ENCODE data around the gene PNMA8C.

PNMA8C gene

DNA sequence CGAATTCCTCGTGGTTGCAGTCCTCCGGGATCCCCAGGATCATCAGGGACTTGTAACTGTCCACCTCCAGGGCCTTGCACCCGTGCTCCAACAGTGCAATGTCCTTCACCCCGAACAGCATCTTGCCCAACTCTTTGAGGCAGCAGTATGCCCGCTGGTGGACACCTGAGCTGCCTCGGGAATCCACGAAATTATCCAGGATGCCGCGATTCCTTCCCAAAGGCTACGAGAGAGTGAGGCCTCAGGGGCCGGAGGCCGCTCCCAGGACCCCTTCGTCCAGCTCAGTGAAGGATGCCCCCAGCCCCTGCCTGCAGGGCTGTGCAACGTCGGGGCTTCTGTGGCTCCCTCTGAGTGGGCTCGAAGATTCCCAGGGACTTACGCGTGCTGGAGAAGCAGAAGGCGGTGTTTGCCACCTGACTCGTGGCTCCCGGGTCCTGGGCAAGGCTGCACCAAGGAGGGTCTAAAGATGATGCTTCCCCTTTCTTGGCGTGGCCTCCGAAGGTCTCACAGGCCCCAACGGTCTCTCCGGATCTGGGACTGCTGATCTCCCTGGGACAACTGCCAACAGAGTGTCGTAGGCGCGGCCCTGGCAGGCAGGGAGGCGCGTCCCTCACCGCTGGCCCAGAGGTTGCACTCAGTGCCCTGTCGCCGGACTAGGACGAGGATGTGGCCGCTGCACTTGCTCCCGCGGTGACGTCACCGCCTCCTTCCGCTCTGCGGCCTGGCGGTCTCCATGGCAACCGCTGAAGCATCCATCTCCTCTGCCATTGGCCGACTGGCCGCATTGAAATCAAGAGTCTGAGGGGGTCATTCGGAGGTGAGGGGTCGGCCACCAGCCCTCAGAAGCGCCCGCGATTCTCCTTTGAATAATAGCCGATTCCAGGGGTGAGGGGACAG is at the start of gene PNMA8C:
Gene PNMA8C, minus strand, starts transcription at position 698 of the 897 bp plus-strand sequence. Its CDS starts 577 bp downstream, at position 121.
- Histone ChIP-seq H3K4me3 (no peak within 1 kb of the TSS), H3K27ac (no peak within 1 kb of the TSS)

DNA sequence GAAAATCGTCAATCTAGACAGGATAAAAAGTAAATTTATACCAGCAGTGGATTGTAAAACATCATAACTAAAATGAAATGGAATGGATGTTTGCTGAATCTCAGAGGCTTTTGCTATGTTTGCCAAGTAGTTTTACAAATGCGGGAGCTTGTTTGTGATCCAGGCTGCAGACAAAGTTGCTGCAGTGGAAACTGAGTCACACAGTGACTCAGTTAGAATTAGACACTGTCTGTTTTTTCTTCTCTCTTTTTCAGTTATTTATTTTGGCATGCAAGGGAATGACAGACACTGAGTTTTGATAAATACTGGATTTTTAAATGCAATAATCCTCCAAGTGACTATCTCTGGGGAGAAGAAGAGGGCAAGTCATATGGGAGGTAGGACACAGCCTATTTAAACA is 47.2 kb upstream of the PNMA8C start:
- Histone ChIP-seq H3K27ac (no peak overlapping the region), H3K4me3 (no peak overlapping the region)

DNA sequence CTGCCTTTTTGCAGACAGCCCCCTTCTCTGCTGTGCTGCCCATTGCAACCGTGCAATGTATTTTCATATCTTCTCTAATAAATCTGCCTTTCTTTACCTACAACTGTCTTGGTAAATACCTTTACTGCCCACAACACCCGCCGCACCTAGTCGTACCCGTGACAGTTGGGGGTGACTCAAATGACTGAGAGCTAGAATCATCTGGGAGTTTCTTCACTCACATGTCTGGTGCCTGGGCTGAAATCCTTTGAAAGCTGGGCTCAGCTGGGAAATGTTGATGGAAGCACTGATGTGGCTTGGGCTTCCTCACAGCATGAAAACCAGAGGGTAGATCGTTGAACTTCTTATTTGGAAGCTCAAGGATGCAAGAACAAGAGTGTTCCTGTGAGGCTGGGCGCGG is 45.5 kb upstream of the PNMA8C start:
- no peak overlapping the region for H3K4me3 ChIP-seq
- H3K27ac ChIP-seq: no peak overlapping the region

DNA sequence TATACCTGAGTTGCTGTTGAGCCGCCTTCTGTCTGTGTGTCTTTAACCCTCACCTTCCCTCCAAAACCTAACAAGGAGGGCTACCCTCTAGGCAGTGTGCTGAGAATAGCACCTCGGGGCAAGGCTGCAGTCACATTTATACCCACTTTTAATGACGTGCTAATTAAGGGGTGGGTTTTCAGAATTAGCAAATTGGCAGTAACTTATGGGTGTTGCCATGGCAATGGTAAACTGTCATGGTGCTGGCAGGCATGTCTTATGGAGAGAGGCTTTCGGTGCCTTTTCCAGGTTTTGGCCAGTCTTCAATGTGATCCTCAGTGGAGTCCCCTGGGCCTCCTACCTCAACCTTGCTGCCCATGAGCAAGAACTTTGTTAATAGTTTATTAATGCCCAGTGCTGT is 43.9 kb upstream of the PNMA8C start:
- Histone ChIP-seq H3K27ac (no peak overlapping the region), H3K4me3 (no peak overlapping the region)

DNA sequence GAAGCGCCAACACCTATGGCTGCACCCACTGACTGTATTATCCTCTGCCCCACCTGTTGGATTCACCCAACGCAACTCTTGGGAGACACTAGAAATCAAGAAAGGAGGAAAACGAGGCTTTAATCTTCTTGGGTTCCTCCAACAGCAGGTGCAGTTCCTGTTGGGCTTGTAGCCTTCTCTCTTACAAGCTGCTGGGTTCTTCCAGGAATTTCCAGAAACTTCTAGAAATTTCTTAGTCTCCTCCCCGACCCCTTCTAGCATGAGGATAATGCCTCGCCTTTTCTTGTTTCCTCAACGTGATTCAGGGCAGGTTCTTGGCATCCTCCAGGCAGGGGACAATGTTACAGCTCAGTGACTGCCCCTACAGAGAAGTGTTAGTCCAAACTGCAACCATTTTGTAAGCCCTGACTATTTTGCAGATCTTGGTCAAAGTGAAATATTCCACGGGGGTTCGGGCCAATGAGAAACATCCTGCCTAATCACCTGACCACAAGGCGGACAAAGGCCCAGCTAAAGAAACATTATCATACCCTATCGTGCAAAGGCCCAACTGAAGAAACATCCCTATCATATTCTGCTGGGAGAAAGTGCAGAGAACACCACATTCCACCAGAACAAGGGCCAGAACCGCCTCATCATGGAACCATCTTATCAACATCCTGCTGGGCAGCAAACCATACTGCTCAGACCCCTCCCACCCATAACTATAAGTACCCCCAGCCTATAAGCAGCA is 43.2 kb upstream of the PNMA8C start:
- Histone ChIP-seq H3K27ac (peak overlapping the region in 8 of 21 experiments; percentile 0 to 80 (median 64)), H3K4me3 (peak overlapping the region in 4 of 7 experiments; percentile 13 to 41 (median 26))

DNA sequence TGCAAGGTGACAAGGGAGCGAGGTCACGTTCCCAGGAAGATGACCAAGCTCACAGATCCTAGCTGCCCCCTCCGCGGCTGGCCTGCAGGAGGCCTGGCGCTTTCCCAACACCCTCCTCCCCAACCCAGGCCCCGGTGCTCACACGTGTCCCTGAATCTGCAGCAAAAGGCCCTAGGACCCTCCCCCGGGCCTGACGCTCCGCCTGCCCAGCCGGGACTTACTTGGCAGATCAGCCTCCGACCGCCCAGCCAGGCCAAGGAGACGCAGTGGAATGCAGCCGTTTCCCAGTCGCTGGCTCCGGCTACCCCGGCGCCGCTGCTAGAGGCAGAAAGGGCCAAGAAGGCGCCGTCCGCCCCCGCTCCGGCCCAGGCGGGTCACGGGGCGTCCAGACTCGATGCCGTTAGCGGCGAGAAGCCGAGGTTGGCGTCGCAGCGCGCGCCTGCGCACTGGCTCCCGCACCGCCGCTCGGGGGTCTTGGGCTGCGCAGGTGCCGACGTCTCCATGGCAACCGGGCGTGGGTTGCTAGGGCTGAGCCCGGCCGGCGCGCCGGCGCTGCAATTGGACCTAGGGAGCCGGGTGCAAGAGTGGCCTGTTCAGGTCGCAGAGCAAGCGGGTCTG is 42.5 kb upstream of the PNMA8C start, which contains the start of gene PNMA8A:
Gene PNMA8A, minus strand, starts transcription at position 448 of the 618 bp plus-strand sequence. CDS start 528 bp downstream, outside the sequence.
- peak within 1 kb of the TSS in 12 of 21 experiments; percentile 0 to 80 (median 33) for H3K27ac ChIP-seq
- peak within 1 kb of the TSS in 5 of 7 experiments; percentile 13 to 41 (median 26) for H3K4me3 ChIP-seq

DNA sequence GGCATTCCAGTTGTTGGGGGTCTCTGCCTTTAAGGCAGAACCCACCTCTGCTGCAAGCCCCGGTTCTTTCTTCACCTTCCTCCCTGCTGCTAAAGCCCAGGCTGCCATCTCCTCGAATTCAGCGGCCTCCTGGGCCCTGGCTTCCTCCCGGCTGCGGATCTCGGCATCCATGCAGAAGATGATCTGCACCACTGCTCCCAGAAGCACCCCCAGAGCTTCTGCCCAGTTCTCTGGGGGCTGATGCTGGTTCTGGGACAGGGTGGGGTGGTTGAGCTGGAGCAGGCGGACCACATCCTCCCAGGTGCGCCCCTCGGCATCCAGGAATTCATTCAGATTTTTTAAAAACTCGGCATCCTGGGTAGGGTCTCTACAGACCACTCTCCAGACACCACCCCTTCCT is 41.6 kb upstream of the PNMA8C start:
- peak overlapping the region in 1 of 21 experiments; percentile 0 for H3K27ac ChIP-seq

DNA sequence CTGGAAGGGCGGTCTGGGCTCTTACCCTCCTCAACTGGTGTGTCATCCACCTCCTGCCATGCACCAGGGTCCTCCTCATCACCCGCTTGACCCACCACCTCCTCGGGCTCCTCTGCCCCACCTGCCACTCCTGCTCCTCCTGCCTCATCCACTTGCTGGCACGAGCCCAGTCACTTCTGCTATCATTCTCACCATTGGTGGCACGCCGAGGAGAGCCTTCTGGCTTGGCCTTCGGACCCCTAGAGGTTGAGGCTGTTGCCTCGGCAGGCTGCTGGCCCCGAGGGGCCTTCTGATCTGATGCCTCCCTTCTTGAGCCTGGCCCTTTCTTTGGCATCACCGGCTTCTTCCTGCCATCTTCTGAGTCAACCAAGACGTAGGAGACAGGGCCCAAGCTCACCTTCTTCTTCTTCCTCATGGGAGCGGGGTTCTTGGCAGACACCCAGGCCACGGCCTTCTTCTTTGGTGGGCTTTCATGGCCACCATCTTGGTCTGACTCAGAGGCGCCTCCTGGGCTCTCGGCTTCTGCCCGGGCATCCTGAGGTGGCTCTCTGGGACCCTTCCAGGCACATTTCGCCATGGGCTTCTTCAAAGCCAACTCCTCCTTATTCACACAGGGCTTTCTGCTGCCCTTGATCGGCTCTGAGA is 40.9 kb upstream of the PNMA8C start:
- no peak overlapping the region for H3K27ac ChIP-seq
- no peak overlapping the region for H3K4me3 ChIP-seq

More for the DNA sequence above, 41.6 kb upstream of the PNMA8C start:
- no peak overlapping the region for H3K4me3 ChIP-seq

DNA sequence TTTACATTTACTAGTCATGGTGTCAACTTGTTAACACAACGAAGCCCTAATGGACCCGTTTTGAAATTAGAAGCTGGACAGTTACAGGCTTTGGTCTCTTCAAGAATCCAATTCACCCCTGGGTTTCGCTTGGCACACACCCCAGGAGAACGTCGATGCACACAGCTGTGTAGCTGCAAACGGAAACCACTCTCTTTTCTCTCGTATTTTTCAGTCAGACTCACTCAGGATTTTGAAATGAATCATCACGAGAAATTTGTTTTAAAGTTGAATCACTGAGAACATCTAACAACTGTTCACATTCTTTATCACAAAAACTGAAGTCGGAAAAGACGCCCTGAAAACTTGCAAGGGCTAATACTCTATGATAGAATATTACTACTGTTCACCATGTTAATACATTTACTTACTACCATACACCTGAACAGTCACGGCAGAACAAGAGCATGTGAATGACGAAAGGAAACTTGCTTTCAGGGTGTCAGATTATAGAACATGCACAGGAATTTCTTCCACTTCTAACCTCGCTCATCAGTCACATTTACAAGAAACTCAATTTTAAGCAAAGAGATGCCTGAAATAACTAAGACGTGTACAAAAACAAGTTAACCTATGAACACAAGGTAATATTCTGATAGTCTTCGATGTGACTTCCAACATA is 37.9 kb upstream of the PNMA8C start:
- Histone ChIP-seq H3K27ac (peak overlapping the region in 4 of 21 experiments; percentile 5 to 62 (median 22)), H3K4me3 (no peak overlapping the region)

DNA sequence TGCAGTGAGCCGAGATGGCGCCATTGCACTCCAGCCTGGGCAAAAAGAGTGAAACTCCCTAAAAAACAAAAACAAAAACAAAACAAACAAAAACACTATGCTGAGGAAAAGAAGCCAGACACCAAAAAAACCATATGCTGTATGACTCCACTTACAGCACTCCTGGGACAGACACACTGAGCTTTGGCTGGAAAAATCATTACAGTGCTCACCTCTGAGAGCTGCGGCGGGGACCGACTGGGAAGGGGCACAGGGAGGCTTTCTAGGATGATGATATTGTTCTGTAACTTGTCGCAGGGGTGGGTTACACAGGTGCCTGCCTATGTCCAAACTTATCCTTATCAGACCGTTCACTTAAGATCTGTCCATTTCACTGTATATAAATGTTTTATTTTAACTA is 34.8 kb upstream of the PNMA8C start:
- no peak overlapping the region for H3K27ac ChIP-seq
- no peak overlapping the region for H3K4me3 ChIP-seq

DNA sequence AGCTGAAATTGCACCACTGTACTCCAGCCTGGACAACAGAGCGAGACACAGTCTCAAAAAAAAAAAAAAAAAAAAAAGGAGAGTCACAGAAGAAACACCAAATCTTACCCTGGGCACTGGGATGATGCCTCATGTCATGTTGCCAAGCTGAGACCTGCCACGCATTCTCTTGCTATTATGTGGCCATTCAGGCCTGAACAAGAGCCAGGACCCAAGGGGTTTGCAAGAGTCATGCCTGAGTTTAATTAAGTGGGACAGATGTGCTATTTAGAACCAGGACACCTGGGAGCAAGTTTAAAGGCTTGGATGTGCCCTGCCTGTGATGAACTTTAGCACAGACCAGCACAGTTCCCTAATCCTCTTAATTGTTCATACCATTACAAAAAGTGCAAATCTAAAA is 32.8 kb upstream of the PNMA8C start:
- Histone ChIP-seq H3K27ac (no peak overlapping the region), H3K4me3 (no peak overlapping the region)

DNA sequence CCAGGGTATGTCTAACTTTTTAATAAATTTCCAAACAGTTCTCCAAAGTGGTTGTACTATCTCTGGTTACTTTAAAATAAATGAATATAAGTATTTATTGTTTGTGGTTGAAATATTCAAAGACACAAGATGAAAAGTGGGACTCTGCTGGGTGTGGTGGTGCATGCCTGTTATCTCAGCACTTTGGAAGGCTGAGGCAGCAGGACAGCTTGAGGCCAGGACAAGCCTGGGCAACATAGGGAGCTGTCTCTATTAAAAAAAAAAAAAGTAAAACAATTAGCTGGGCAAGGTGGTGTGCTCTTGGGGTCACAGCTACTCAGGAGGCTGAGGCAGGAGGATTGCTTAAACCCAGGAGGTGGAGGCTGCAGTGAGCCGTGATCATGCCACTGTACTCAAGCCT is 32.2 kb upstream of the PNMA8C start:
- Histone ChIP-seq H3K4me3 (no peak overlapping the region), H3K27ac (peak overlapping the region in 1 of 21 experiments; percentile 3)

DNA sequence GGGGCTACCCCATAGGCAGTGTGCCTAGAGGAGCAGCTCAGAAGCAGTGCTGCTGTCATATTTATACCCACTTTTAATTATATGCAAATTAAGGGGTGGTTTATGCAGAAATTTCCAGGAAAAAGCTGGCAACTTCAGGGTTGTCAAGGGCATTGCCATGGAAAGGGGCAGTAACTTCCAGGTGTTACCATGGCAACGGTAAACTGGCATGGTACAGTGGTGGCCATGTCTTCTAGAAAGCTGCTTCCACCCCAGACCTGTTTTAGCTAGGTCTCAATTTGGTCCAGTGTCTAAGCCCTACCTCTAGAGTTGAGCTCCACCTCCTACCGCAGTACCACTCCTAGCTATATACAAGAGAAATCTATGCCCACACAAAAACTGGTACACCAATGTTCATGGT is 31.3 kb upstream of the PNMA8C start:
- Histone ChIP-seq H3K27ac (no peak overlapping the region), H3K4me3 (no peak overlapping the region)

DNA sequence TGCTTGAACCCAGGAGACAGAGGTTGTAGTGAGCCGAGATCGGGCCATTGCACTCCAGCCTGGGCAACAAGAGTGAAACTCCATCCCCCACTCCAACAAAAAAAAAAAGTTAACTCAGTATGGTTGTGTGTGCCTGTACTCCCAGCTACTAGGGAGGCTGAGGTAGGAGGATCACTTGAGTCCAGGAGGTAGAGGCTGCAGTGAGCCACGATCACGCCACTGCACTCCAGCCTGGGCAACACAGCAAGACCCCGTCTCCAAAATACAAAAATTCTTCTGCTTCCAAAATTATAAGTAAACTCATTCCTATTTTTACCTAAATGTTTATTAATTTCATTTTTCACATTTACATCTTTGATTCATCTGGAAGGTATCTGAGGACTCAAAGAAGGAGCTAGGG is 28.2 kb upstream of the PNMA8C start:
- H3K27ac ChIP-seq: no peak overlapping the region
- no peak overlapping the region for H3K4me3 ChIP-seq

DNA sequence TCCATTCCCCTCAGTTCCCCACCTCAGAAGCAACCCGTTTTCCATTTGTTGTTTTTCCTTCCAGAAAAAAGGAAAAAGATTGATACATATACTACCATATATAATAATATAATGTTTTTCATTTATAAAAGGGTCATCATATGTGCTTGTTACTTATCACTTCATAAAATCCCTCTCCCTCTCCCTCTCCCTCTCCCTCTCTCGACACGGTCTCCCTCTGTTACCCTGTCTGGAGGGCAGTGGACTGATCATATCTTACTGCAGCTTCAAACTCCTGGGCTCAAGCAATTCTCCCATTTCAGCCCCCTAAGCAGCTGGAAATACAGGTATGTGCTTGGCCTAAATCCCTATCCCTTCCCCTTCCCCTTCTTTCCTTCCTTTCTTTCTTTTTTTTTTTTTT is 25.5 kb upstream of the PNMA8C start:
- Histone ChIP-seq H3K27ac (peak overlapping the region in 2 of 21 experiments; percentile 29 to 43), H3K4me3 (no peak overlapping the region)

DNA sequence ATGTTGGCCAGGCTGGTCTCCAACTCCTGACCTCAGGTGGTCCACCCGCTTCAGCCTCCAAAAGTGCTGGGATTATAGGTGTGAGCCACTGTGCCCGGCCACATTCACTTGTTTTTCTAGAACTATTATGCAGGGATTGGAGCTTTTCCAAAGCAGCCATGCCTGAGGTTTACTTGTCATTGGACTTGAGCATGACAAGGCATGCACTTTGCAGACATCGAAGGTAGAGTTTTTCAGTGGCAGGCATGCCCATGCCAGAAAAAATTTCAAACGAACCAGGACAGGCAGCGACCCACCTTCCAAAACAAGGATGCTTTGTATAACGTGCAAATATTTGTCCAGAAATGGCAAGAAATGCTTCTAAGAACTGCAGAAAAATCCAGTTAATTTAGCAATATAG is 24.9 kb upstream of the PNMA8C start:
- H3K27ac ChIP-seq: no peak overlapping the region
- H3K4me3 ChIP-seq: no peak overlapping the region

DNA sequence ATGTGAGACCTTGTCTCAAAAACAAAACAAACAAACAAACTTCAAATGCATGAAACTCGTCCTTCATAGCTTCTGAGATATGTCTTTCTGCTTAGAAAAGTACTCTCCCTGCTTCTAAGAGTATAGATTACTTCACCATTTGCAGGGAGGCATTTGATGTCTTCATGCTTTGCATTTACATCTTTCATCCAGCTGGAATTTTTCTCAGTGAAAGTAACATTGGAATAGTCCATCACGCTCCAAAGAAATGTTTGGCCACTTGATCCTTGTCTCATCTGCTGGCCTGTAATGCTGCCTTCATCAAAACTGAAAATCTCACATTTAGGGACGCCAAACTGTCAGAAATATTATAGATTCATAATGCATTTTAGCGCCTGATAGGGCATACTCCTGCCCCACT is 23.4 kb upstream of the PNMA8C start:
- peak overlapping the region in 3 of 21 experiments; percentile 28 to 41 (median 29) for H3K27ac ChIP-seq

DNA sequence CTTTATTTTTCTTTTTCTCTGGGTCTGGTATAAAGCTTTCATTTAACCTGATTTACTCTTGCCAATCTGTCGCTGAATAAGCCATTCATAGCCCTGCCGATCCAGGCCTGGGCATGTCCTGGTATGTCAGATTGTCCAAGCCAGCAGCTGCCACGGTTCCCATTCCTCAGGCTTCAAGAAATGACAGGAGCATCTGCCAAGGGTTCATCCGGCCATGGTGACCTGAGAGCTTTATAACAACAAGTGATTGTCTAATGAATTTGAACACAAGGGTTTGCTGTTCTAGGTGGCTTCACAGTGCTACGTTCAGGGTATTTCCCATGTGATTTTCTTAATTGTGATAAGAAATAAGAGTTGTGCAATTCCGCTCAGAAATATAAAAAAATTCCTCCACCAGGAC is 22.6 kb upstream of the PNMA8C start:
- Histone ChIP-seq H3K27ac (peak overlapping the region in 3 of 21 experiments; percentile 29 to 41 (median 39)), H3K4me3 (no peak overlapping the region)

More for the DNA sequence above, 23.4 kb upstream of the PNMA8C start:
- no peak overlapping the region for H3K4me3 ChIP-seq

DNA sequence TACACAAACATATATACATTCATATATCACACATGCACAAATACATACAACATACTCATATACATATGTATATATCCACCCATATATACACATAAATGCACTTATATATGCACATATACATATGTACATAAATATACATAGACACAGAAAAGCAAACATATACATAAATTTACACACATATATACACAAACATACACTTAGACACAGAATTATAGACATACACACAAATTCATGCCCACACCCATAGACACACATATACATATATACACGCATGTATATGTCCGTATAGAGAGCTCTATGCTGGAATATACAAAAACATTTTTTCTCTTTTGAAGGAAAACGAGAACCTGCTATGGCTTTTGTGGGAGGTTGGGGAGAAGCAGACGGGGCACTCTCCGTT is 22.0 kb upstream of the PNMA8C start:
- Histone ChIP-seq H3K4me3 (no peak overlapping the region), H3K27ac (peak overlapping the region in 1 of 21 experiments; percentile 35)
